Loucy (cell line): ENCODE results near the gene APOBEC3F.
"Not testable (repeated sequence)": the region's sequence is repeated elsewhere in the genome, so short reads cannot be mapped to it uniquely, and the experiment has no call there.

Source experiments
- H2AFZ ChIP-seq: fragments of 200-600 bp; sonication (generic); 2 replicates; pipeline ENCODE4 v1.6.0; 2016; ENCODE audit warnings: antibody characterized with exemption, mild to moderate bottlenecking, low read length, moderate library complexity
- H3F3A ChIP-seq: fragments of 200-600 bp; 2 replicates; pipeline ENCODE4 v1.6.0; 2016; ENCODE audit warnings: antibody characterized with exemption, low read depth, mild to moderate bottlenecking
- H3K27me3 ChIP-seq: fragments of 200-600 bp; sonication (generic); 2 replicates; pipeline ENCODE4 v1.6.1; 2014; ENCODE audit warnings: low read length, mild to moderate bottlenecking; ENCODE audit not compliant: insufficient read depth, poor library complexity, severe bottlenecking
- H3K36me3 ChIP-seq: fragments of 200-600 bp; sonication (generic); 2 replicates; pipeline ENCODE4 v1.6.1; 2016; ENCODE audit warnings: low read length; ENCODE audit not compliant: insufficient read depth
- H3K4me1 ChIP-seq: fragments of 200-600 bp; sonication (generic); 2 replicates; pipeline ENCODE4 v1.5.1; 2014; ENCODE audit warnings: low read length, mild to moderate bottlenecking; ENCODE audit not compliant: insufficient read depth, poor library complexity, severe bottlenecking
- H3K4me2 ChIP-seq: fragments of 200-600 bp; sonication (generic); 2 replicates; pipeline ENCODE4 v1.6.0; 2014; ENCODE audit warnings: antibody characterized with exemption, low read length, low read depth, mild to moderate bottlenecking; ENCODE audit not compliant: poor library complexity, severe bottlenecking
- H3K4me3 ChIP-seq: fragments of 200-600 bp; sonication (generic); 2 replicates; pipeline ENCODE4 v1.5.1; 2014; ENCODE audit warnings: low read length, mild to moderate bottlenecking, mixed read lengths; ENCODE audit not compliant: poor library complexity, severe bottlenecking
- H3K79me2 ChIP-seq: fragments of 200-600 bp; sonication (generic); 2 replicates; pipeline ENCODE4 v1.6.1; 2014; ENCODE audit warnings: low read length; ENCODE audit not compliant: insufficient read depth
- H3K9ac ChIP-seq: fragments of 200-600 bp; sonication (generic); 2 replicates; pipeline ENCODE4 v1.6.0; 2014; ENCODE audit warnings: mild to moderate bottlenecking, low read depth, low read length, moderate library complexity; ENCODE audit not compliant: poor library complexity, severe bottlenecking
- H3K9me2 ChIP-seq: fragments of 200-600 bp; sonication (generic); replicated peaks from 2 replicates; pipeline ENCODE4 v1.6.1; 2016; ENCODE audit warnings: low read depth, low read length, mixed read lengths
- H3K9me3 ChIP-seq: fragments of 200-600 bp; sonication (generic); 2 replicates; pipeline ENCODE4 v1.6.1; 2014; ENCODE audit warnings: mild to moderate bottlenecking, antibody characterized with exemption, low read length, low read depth; ENCODE audit not compliant: insufficient read depth
- H4K20me1 ChIP-seq: fragments of 200-600 bp; sonication (generic); 2 replicates; pipeline ENCODE4 v1.6.0; 2014; ENCODE audit warnings: antibody characterized with exemption, low read length, mild to moderate bottlenecking; ENCODE audit not compliant: insufficient read depth, poor library complexity, severe bottlenecking
- EZH2phosphoT487 ChIP-seq: fragments of 200-600 bp; IDR thresholded peaks from 2 replicates; pipeline ENCODE4 v1.6.1; 2018; ENCODE audit warnings: antibody characterized with exemption, mild to moderate bottlenecking, moderate library complexity, borderline replicate concordance
- TF ChIP-seq, protein P1 (sequence below): fragments of 200-600 bp; sonication (generic); conservative IDR thresholded peaks from 2 replicates; pipeline ENCODE4 v1.5.1; 2014; ENCODE audit warnings: mild to moderate bottlenecking, antibody characterized with exemption, low read length

Gene APOBEC3F

DNA sequence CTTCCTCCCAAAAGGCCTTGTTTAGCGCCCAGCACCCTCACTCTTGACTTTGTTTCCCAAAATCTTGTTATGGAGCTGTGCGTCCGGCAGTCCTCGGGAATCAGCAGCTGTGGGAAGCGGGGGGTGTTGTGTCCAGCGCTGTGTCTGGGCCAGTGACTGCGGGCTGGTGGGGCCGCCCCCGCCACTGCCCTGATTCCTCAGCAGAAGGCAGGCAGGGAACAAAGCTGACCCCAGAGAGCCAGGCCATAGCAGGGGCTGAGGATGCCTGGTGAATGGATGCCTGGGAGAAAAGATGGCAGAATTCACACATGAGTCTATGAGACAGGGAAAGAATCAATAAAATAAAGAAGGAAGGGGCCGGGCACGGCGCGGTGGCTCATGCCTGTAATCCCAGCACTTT is 24.1 kb upstream of the APOBEC3F start:
- Histone ChIP-seq H3K36me3 (no peaks in the 10 kb centered on the region), H3K4me2 (peak overlapping the region; percentile 27), H3K9ac (peak overlapping the region; percentile 26), H3K4me3 (no peak overlapping the region), H3K27me3 (no peaks in the 10 kb centered on the region), H2AFZ (no peak overlapping the region), H3F3A (0 out of 2 replicates have a peak, but pooled peaks cover 3% of the 10 kb centered on the region), H3K9me2 (no peaks in the 10 kb centered on the region), H3K79me2 (peaks cover 44% of the 10 kb centered on the region), H3K4me1 (peaks cover 52% of the 10 kb centered on the region), H3K9me3 (no peaks in the 10 kb centered on the region), H4K20me1 (peaks cover under 1% of the 10 kb centered on the region)
- no peak for TF ChIP-seq EZH2phosphoT487
- TF ChIP-seq, protein P1, sequence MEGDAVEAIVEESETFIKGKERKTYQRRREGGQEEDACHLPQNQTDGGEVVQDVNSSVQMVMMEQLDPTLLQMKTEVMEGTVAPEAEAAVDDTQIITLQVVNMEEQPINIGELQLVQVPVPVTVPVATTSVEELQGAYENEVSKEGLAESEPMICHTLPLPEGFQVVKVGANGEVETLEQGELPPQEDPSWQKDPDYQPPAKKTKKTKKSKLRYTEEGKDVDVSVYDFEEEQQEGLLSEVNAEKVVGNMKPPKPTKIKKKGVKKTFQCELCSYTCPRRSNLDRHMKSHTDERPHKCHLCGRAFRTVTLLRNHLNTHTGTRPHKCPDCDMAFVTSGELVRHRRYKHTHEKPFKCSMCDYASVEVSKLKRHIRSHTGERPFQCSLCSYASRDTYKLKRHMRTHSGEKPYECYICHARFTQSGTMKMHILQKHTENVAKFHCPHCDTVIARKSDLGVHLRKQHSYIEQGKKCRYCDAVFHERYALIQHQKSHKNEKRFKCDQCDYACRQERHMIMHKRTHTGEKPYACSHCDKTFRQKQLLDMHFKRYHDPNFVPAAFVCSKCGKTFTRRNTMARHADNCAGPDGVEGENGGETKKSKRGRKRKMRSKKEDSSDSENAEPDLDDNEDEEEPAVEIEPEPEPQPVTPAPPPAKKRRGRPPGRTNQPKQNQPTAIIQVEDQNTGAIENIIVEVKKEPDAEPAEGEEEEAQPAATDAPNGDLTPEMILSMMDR = no peak

DNA sequence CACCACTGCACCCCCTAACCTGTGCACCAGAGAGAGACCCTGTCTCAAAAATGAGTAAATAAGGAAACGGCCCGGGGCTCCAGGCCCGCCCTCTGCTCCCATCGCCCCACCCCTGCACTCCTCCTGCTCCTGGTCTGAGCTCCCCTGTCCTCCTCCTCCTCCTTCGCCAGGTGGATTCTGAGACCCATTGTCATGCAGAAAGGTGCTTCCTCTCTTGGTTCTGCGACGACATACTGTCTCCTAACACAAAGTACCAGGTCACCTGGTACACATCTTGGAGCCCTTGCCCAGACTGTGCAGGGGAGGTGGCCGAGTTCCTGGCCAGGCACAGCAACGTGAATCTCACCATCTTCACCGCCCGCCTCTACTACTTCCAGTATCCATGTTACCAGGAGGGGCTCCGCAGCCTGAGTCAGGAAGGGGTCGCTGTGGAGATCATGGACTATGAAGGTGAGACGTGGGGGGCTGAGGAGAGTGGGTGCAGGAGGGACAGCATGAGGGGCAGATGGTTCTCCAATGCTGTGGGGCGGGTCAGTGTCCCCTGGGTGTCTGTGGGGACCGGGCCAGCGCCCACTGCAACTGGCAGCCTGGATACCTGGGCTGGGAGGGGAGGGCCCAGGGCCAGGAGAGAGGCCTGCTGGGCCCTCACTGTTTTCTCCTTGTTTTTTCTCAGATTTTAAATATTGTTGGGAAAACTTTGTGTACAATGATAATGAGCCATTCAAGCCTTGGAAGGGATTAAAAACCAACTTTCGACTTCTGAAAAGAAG is 22.9 kb upstream of the APOBEC3F start:
- H3K9me2 ChIP-seq = no peaks in the 10 kb centered on the region
- H3K4me2 ChIP-seq = peak overlapping the region; percentile 45
- 0 out of 2 replicates have a peak, but pooled peaks cover 3% of the 10 kb centered on the region for H3F3A ChIP-seq
- H3K9me3 ChIP-seq = no peaks in the 10 kb centered on the region
- no peak overlapping the region for H2AFZ ChIP-seq
- no peaks in the 10 kb centered on the region for H3K36me3 ChIP-seq
- peaks cover 3% of the 10 kb centered on the region for H4K20me1 ChIP-seq
- H3K4me1 ChIP-seq = peaks cover 53% of the 10 kb centered on the region
- peak overlapping the region; percentile 29 for H3K9ac ChIP-seq
- peaks cover 56% of the 10 kb centered on the region for H3K79me2 ChIP-seq
- TF ChIP-seq EZH2phosphoT487 = no peak
- TF ChIP-seq, protein P1 = no peak
- H3K4me3 ChIP-seq = no peak overlapping the region
- H3K27me3 ChIP-seq = no peaks in the 10 kb centered on the region

DNA sequence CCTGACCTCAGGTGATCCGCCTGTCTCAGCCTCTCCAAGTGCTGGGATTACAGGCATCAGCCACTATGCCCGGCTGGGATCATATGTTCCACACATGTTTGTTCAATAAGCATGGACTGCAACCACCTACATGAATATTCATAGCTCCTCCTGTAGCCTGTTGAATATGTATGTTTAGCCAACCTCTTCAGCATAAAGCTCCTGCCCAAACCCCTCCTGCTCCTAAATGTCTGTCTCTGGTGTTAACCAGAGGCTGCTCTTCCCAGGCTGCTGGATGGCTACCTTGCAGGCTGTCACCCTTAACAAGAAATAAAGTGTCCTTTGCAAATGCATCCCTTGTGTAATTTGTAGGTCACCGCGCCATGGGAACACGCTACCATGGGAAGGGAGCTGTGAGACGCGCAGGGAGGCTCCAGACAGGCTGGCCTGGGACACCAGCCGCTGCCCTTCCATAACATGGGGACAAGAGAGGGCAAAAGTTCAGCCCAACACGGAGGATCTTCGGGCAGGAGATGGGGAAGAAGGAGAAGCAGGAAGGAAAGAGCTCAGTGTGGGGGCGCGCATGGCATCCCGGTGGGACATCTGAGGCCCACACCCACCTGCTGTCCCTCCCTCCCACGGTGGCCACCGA is 20.5 kb upstream of the APOBEC3F start:
- Histone ChIP-seq H3K79me2 (peaks cover 69% of the 10 kb centered on the region), H3K4me3 (peak overlapping the region; percentile 97), H3K4me2 (peak overlapping the region; percentile 88), H3K4me1 (peaks cover 59% of the 10 kb centered on the region), H3K9ac (peak overlapping the region; percentile 71)
- H2AFZ ChIP-seq, H3K9me3 ChIP-seq, H3K36me3 ChIP-seq, H3K27me3 ChIP-seq, H4K20me1 ChIP-seq, H3F3A ChIP-seq, H3K9me2 ChIP-seq: not testable (repeated sequence)
